Measurements from ENCODE around the gene STPG3.

DNA sequence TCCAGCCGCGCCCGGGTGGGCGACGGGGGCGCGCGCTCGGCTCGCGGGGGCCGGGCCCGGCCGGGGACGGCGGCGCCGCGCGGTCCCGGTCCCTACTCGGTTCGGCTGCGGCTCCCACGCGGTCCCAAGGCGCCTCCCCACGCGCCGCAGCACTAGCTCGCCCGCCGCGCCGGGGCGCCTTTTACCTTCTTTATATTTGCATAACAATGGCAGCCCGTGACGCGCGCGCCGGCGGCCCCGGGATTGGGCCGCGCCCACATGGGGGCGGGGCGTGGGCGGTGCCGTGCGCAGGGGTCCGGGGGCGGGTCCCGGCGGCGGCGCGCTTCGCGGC lies 51.0 kb downstream of the STPG3 start, which contains the start of gene NRARP:
- no peak for TF ChIP-seq POLR2AphosphoS5 (IDR thresholded peaks at IDR 0.05; ENCODE audit: low read depth)
- TF ChIP-seq, protein P1, sequence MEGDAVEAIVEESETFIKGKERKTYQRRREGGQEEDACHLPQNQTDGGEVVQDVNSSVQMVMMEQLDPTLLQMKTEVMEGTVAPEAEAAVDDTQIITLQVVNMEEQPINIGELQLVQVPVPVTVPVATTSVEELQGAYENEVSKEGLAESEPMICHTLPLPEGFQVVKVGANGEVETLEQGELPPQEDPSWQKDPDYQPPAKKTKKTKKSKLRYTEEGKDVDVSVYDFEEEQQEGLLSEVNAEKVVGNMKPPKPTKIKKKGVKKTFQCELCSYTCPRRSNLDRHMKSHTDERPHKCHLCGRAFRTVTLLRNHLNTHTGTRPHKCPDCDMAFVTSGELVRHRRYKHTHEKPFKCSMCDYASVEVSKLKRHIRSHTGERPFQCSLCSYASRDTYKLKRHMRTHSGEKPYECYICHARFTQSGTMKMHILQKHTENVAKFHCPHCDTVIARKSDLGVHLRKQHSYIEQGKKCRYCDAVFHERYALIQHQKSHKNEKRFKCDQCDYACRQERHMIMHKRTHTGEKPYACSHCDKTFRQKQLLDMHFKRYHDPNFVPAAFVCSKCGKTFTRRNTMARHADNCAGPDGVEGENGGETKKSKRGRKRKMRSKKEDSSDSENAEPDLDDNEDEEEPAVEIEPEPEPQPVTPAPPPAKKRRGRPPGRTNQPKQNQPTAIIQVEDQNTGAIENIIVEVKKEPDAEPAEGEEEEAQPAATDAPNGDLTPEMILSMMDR (IDR thresholded peaks at IDR 0.05; ENCODE audit: insufficient read depth, low read length) = no peak
